HepG2 (cell line): Measurements from ENCODE around the gene CCNL1. TPM values are rescaled to one million over a fixed set of nuclear protein-coding genes. Genes with fewer than 3 reads are reported as not detected.
A peak's percentile ranks its signal among the peaks of the same experiment; 100 is the strongest.

Experiments used
- ATAC-seq: fragments of 200-7000 bp; cut with Tn5 transposase; 3 replicates; pipeline ENCODE4 v1.9.1; 2020; ENCODE audit warnings: mild to moderate bottlenecking, moderate library complexity
- BruUV-seq: library from RNA; stranded (reverse); fragments of 400-500 nt; replicated peaks from 2 replicates; lab custom pipeline; 2021; lab: Mats Ljungman, UMichigan
- CTCF ChIA-PET: fragments of 300-600 bp; formaldehyde crosslinking; extraction: SDS; loops from one replicate; lab custom pipeline; 2021; ENCODE audit warnings: low total read pairs, inconsistent platforms, low intra/inter-chr PET ratio; lab: Yijun Ruan, JAX
- POLR2A ChIA-PET: fragments of 350-600 bp; sonication (Branson Sonifier 250); formaldehyde crosslinking; loops from one replicate; lab custom pipeline; 2020; ENCODE audit warnings: antibody characterized with exemption, inconsistent platforms; lab: Yijun Ruan, JAX
- DNase-seq: peaks from one replicate; pipeline ENCODE4 v3.0.0-alpha.2; 2015; ENCODE audit warnings: low spot score
- FAIRE-seq: peaks from 3 replicates; lab custom pipeline; 2011; peaks lifted over from hg19 to GRCh38; lab: Jason Lieb, UNC
- H2AFZ ChIP-seq: one replicate; pipeline ENCODE4 v1.6.1; 2011; ENCODE audit warnings: low read length, inconsistent platforms
- H3K27ac ChIP-seq: fragments of 300-600 bp; 3 replicates; pipeline ENCODE4 v1.8.0; 2011; ENCODE audit warnings: mixed run types, mild to moderate bottlenecking, mixed read lengths, low read length, inconsistent platforms; ENCODE audit not compliant: insufficient read depth; ENCODE audit errors: extremely low read length
- H3K27me3 ChIP-seq, 2 experiments: fragments of 200-600 bp in 1 of 2; 2 replicates in 1 of 2; 3 replicates in 1 of 2; pipeline versions ENCODE4 v1.6.0 to v1.8.0; 2011; ENCODE audit warnings: low read length in 2 of 2, mild to moderate bottlenecking in 2 of 2, moderate library complexity in 2 of 2, inconsistent platforms in 1 of 2; ENCODE audit not compliant: insufficient read depth in 2 of 2, control insufficient read depth in 1 of 2
- H3K36me3 ChIP-seq, 2 experiments: fragments of 200-600 bp in 1 of 2; replicated peaks in 1 of 2; 2 replicates in 1 of 2; 3 replicates in 1 of 2; pipeline versions ENCODE4 v1.5.1 to v1.8.0; 2011; ENCODE audit warnings: low read length in 2 of 2, inconsistent platforms in 1 of 2; ENCODE audit not compliant: insufficient read depth in 2 of 2, control insufficient read depth in 1 of 2
- H3K4me1 ChIP-seq: 2 replicates; pipeline ENCODE4 v1.5.1; 2012; ENCODE audit warnings: low read length, inconsistent platforms; ENCODE audit not compliant: insufficient read depth
- H3K4me2 ChIP-seq: 2 replicates; pipeline ENCODE4 v1.6.0; 2011; ENCODE audit warnings: low read depth, low read length, inconsistent platforms
- H3K4me3 ChIP-seq, 3 experiments: fragments of 200-600 bp in 1 of 3; sonication (generic), shearing (Covaris generic) in 1 of 3; replicated peaks in 1 of 3; 2 replicates each; pipeline ENCODE4 v1.5.1; 2011 to 2016; ENCODE audit warnings: low read length in 3 of 3, inconsistent platforms in 2 of 3, low read depth in 2 of 3, mild to moderate bottlenecking in 2 of 3, control low read depth in 1 of 3, mixed read lengths in 1 of 3; ENCODE audit not compliant: insufficient read depth in 1 of 3
- H3K79me2 ChIP-seq: one replicate; pipeline ENCODE4 v1.6.1; 2011; ENCODE audit warnings: low read length, inconsistent platforms; ENCODE audit not compliant: insufficient read depth
- H3K9ac ChIP-seq: 2 replicates; pipeline ENCODE4 v1.6.0; 2011; ENCODE audit warnings: mild to moderate bottlenecking, low read depth, low read length, inconsistent platforms; ENCODE audit not compliant: insufficient read depth
- H3K9me3 ChIP-seq: 2 replicates; pipeline ENCODE4 v1.5.1; 2012; ENCODE audit warnings: mild to moderate bottlenecking, low read length
- H4K20me1 ChIP-seq: 2 replicates; pipeline ENCODE4 v1.6.0; 2011; ENCODE audit warnings: inconsistent platforms, mild to moderate bottlenecking, low read length, moderate library complexity; ENCODE audit not compliant: insufficient read depth
- CHCHD3 ChIP-seq: sonication (generic); formaldehyde crosslinking; IDR thresholded peaks from 2 replicates; pipeline ENCODE4 v1.8.0; 2022; ENCODE audit warnings: mild to moderate bottlenecking, missing genetic modification reagents, moderate library complexity
- DNMT1 ChIP-seq: sonication (generic); formaldehyde crosslinking; IDR thresholded peaks from 2 replicates; pipeline ENCODE4 v1.5.1; 2020; ENCODE audit warnings: mild to moderate bottlenecking, missing genetic modification reagents
- PRDM15 ChIP-seq: sonication (generic); formaldehyde crosslinking; IDR thresholded peaks from 2 replicates; pipeline ENCODE4 v1.4.0; 2020; ENCODE audit warnings: missing genetic modification reagents
- PRMT3 ChIP-seq: sonication (generic); formaldehyde crosslinking; IDR thresholded peaks from 2 replicates; pipeline ENCODE4 v1.8.1; 2022; ENCODE audit warnings: low read depth, mild to moderate bottlenecking, moderate library complexity, missing genetic modification reagents, borderline replicate concordance
- PRPF4 ChIP-seq: fragments of 200-400 bp; formaldehyde crosslinking; IDR thresholded peaks from 2 replicates; pipeline ENCODE4 v1.6.1; 2016; ENCODE audit warnings: low read length, low read depth; ENCODE audit not compliant: poor library complexity, severe bottlenecking
- STAT6 ChIP-seq: sonication (generic); formaldehyde crosslinking; IDR thresholded peaks from 2 replicates; pipeline ENCODE4 v1.4.0; 2020; ENCODE audit warnings: missing genetic modification reagents, mild to moderate bottlenecking, borderline replicate concordance
- XBP1 ChIP-seq: sonication (generic); formaldehyde crosslinking; IDR thresholded peaks from 2 replicates; pipeline ENCODE4 v1.5.0; 2020; ENCODE audit warnings: missing genetic modification reagents
- ZBTB8A ChIP-seq: sonication (generic); formaldehyde crosslinking; IDR thresholded peaks from 2 replicates; pipeline ENCODE4 v1.4.0; 2020; ENCODE audit warnings: mild to moderate bottlenecking, low read depth, missing genetic modification reagents, borderline replicate concordance
- ZEB1 ChIP-seq: IDR thresholded peaks from 2 replicates; pipeline ENCODE4 v1.6.1; 2012; ENCODE audit warnings: mild to moderate bottlenecking, low read depth, inconsistent platforms; ENCODE audit not compliant: insufficient replicate concordance
- ZNF382 ChIP-seq: sonication (generic); formaldehyde crosslinking; IDR thresholded peaks from 2 replicates; pipeline ENCODE4 v1.5.0; 2020; ENCODE audit warnings: missing genetic modification reagents, mild to moderate bottlenecking, borderline replicate concordance
- ZNF451 ChIP-seq: sonication (generic); formaldehyde crosslinking; IDR thresholded peaks from 2 replicates; pipeline ENCODE4 v1.5.0; 2020; ENCODE audit warnings: mild to moderate bottlenecking, missing genetic modification reagents
- ZNF576 ChIP-seq: sonication (generic); formaldehyde crosslinking; IDR thresholded peaks from 2 replicates; pipeline ENCODE4 v1.4.0; 2020; ENCODE audit warnings: mild to moderate bottlenecking, missing genetic modification reagents
- ZSCAN20 ChIP-seq: sonication (generic); formaldehyde crosslinking; IDR thresholded peaks from 2 replicates; pipeline ENCODE4 v1.4.0; 2020; ENCODE audit warnings: missing genetic modification reagents, mild to moderate bottlenecking, borderline replicate concordance
- ZSCAN29 ChIP-seq: sonication (generic); formaldehyde crosslinking; conservative IDR thresholded peaks from 2 replicates; pipeline ENCODE4 v1.4.0; 2020; ENCODE audit warnings: mild to moderate bottlenecking, missing genetic modification reagents
- WGBS: methylation state at CpG from one replicate; pipeline ENCODE4 v1.1.6; 2017; ENCODE audit warnings: low lambda C conversion rate; 5-methylcytosine and 5-hydroxymethylcytosine counted together
- in situ Hi-C: cut with HindIII; loops from 2 replicates; pipeline ENCODE4 v1.10.0; 2017; ENCODE audit warnings: low pct_unique_long_range_greater_than_20kb; ENCODE audit not compliant: extremely low pct_ligation_motif_present
- intact Hi-C: fragments of 100-400 bp; cut with micrococcal nuclease; formaldehyde crosslinking; loops from one replicate; pipeline ENCODE4 v1.10.0; 2022; ENCODE audit not compliant: unreplicated experiment
- polyA plus RNA-seq, 8 experiments: library from polyadenylated mRNA; depleted of rRNA in 3 of 8; stranded (reverse) in 7 of 8; unstranded in 1 of 8; fragments of >200 nt; fragmentation: Illumina TruSeq in 4 of 8; extraction: Trizol in 4 of 8; gene quantifications; 2 replicates each; pipeline versions ENCODE4 v1.2.1 to v1.2.3, GENCODE V29; 2011 to 2016; ENCODE audit warnings: low read depth in 4 of 8, missing spikeins in 1 of 8, mixed read lengths in 1 of 8; ENCODE audit not compliant: insufficient read depth in 1 of 8
- total RNA-seq, 5 experiments: library from RNA; depleted of rRNA; stranded (reverse); fragments of >200 nt; fragmentation: Illumina TruSeq; extraction: Trizol; gene quantifications; 2 replicates each; pipeline ENCODE4 v1.2.3, GENCODE V29; 2016; ENCODE audit warnings: low read depth in 1 of 5

The CCNL1 gene
- total and polyA plus RNA-seq, 2 of the 13 experiments (the other 11 are each of a cell fraction or from before 2014, with no cell fraction given): 151 to 303 TPM

GRCh38 chr3:157136647-157137387 is 23.1 kb downstream of the CCNL1 start:
- FAIRE-seq (peak; percentile 81), ATAC-seq (peak; percentile 82), DNase-seq (peak; percentile 82)
- peaks cover 56% of the 10 kb centered on the region for H3K4me1 ChIP-seq
- H4K20me1 ChIP-seq: no peaks in the 10 kb centered on the region
- peak overlapping the region; percentile 74 for H3K4me2 ChIP-seq
- H3K9me3 ChIP-seq: no peaks in the 10 kb centered on the region
- ChIA-PET POLR2A (interaction anchor here (0.8 to 5.2 kb wide), 19 partner anchors 9 to 602 kb away, joined by 3 to 100 read pairs (median 6); partner anchors contain the start of genes CCNL1, SSR3 and TIPARP), CTCF (interaction anchor here (1.1 to 1.5 kb wide), 3 partner anchors 48 to 463 kb away, joined by 4 to 8 read pairs (median 5); partner anchors contain the start of gene TIPARP)
- H3K4me3 ChIP-seq: peak overlapping the region; percentile 3 to 43 (median 43); a peak in 2 of 6 replicates
- intact Hi-C loops (loop anchor here (1.0 to 10.0 kb wide), 9 partner anchors 152 to 985 kb away; partner anchors contain the start of gene TIPARP), in situ Hi-C loops (loop anchor here (10.0 kb wide), 3 partner anchors 462 to 982 kb away; partner anchors contain the start of gene TIPARP)
- no peaks in the 10 kb centered on the region for H3K79me2 ChIP-seq
- no peak overlapping the region for H2AFZ ChIP-seq
- peak overlapping the region; percentile 89 for H3K27ac ChIP-seq
- BruUV-seq: no TSS peak
- peak overlapping the region; percentile 62 for H3K9ac ChIP-seq
- H3K27me3 ChIP-seq: no peaks in the 10 kb centered on the region
- 0% methylated on average over 3 of the region's 6 CpGs for WGBS
- no peaks in the 10 kb centered on the region for H3K36me3 ChIP-seq
- no peak for TF ChIP-seq PRPF4
- TF ChIP-seq ZEB1: no peak
- no peak for TF ChIP-seq ZNF451 (CRISPR knock-in tag)
- peak; percentile 80 for TF ChIP-seq ZSCAN29 (CRISPR knock-in tag)
- no peak for TF ChIP-seq DNMT1 (CRISPR knock-in tag)
- no peak for TF ChIP-seq CHCHD3 (CRISPR knock-in tag)
- TF ChIP-seq ZNF382 (CRISPR knock-in tag): no peak
- TF ChIP-seq ZNF576: no peak
- no peak for TF ChIP-seq ZBTB8A (CRISPR knock-in tag)
- no peak for TF ChIP-seq XBP1
- TF ChIP-seq ZSCAN20 (CRISPR knock-in tag): no peak
- TF ChIP-seq PRDM15 (CRISPR knock-in tag): no peak
- TF ChIP-seq PRMT3 (CRISPR knock-in tag): no peak
- TF ChIP-seq STAT6: peak; percentile 65; the same call in 1 of the 2 replicates
